ENCODE results near the gene MYO3B. TPM values are rescaled to one million over a fixed set of nuclear protein-coding genes. Genes with fewer than 3 reads are reported as not detected.

Gene MYO3B
- total RNA-seq, 2 donors from 2014 or later, result 5.2 to 10.9 TPM

DNA sequence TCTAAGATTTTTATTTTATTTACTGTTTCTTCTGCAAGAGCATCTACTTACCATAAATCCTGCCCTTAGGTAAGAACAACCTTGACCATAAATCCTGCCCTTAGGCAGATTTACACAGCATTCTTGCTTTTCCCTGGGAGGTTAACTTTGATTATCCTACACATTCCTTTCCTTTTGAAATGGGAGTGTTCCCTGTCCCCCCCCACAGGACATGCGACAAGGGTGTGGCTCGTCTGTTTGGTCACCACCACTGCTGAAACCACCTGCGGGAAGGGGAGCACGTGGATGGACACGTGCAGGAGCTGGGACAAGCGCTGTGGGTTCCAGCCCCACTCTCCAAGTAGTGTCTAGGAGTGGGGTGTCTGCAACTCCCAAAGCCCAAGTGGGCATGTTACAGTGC is 297.9 kb downstream of the MYO3B start:
- TF ChIP-seq, protein P1, sequence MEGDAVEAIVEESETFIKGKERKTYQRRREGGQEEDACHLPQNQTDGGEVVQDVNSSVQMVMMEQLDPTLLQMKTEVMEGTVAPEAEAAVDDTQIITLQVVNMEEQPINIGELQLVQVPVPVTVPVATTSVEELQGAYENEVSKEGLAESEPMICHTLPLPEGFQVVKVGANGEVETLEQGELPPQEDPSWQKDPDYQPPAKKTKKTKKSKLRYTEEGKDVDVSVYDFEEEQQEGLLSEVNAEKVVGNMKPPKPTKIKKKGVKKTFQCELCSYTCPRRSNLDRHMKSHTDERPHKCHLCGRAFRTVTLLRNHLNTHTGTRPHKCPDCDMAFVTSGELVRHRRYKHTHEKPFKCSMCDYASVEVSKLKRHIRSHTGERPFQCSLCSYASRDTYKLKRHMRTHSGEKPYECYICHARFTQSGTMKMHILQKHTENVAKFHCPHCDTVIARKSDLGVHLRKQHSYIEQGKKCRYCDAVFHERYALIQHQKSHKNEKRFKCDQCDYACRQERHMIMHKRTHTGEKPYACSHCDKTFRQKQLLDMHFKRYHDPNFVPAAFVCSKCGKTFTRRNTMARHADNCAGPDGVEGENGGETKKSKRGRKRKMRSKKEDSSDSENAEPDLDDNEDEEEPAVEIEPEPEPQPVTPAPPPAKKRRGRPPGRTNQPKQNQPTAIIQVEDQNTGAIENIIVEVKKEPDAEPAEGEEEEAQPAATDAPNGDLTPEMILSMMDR (conservative IDR thresholded peaks at IDR 0.05), result no peak
- 91 to 93% methylated on average over 4 to 6 of the region's 6 CpGs for WGBS, 2 experiments (ENCODE audit: insufficient coverage in 1 of 2, insufficient read length in 1 of 2)
- DNase-seq, result no peak
- H3K27ac Mint-ChIP-seq, result no peak overlapping the region
- no peaks in the 10 kb centered on the region for H3K27me3 Mint-ChIP-seq (ENCODE audit: insufficient read depth)
- H3K27me3 ChIP-seq (ENCODE audit: control insufficient read depth, insufficient read depth, low read length, poor library complexity, severe bottlenecking), result no peaks in the 10 kb centered on the region
- no peaks in the 10 kb centered on the region for H3K36me3 ChIP-seq (ENCODE audit: control insufficient read depth, insufficient read depth, low read length)
- H3K27ac ChIP-seq (ENCODE audit: low read depth, low read length), result no peak overlapping the region
- no peak overlapping the region for H3K4me3 ChIP-seq (ENCODE audit: low read length)
- no peaks in the 10 kb centered on the region for H3K4me1 ChIP-seq (ENCODE audit: control insufficient read depth, insufficient read depth, low read length)
- H3K4me1 Mint-ChIP-seq, result peaks cover 5% of the 10 kb centered on the region
- no peaks in the 10 kb centered on the region for H3K36me3 Mint-ChIP-seq (ENCODE audit: low read depth)
- H3K9me3 ChIP-seq (ENCODE audit: control insufficient read depth, low read length), result no peaks in the 10 kb centered on the region
- H3K9ac ChIP-seq (ENCODE audit: extremely low read depth, low read length, poor library complexity, severe bottlenecking), result no peak overlapping the region
- no peak overlapping the region for H3K4me3 Mint-ChIP-seq
- H3K9me3 Mint-ChIP-seq, result no peaks in the 10 kb centered on the region

DNA sequence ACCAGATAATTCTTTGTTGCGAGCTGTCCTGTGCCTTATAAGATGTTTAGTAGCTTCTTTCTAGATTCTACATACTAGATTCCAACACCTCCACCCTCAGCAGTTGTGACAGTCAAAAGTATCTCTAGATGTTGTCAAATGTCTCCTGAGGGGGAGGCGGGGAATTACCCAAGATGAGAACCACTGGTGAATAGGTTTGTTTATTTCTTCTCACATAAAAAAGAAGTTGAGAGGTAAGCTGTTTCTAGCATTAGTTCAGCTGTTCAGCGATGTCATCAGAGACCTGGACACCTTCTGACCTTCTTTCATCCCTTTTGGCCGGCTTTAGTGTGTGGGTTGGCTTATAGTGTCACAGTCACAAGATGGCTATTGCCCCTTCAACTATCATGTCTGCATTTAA is 299.7 kb downstream of the MYO3B start:
- no peak overlapping the region for H3K4me3 Mint-ChIP-seq
- WGBS, 2 experiments (ENCODE audit: insufficient coverage in 1 of 2, insufficient read length in 1 of 2), result 92 to 93% methylated on average over 3 to 4 of the region's 4 CpGs
- Histone ChIP-seq H3K27ac (ENCODE audit: low read depth, low read length) (no peak overlapping the region), H3K27me3 (ENCODE audit: control insufficient read depth, insufficient read depth, low read length, poor library complexity, severe bottlenecking) (no peaks in the 10 kb centered on the region), H3K36me3 (ENCODE audit: control insufficient read depth, insufficient read depth, low read length) (no peaks in the 10 kb centered on the region), H3K4me3 (ENCODE audit: low read length) (no peak overlapping the region), H3K4me1 (ENCODE audit: control insufficient read depth, insufficient read depth, low read length) (no peaks in the 10 kb centered on the region), H3K9me3 (ENCODE audit: control insufficient read depth, low read length) (no peaks in the 10 kb centered on the region), H3K9ac (ENCODE audit: extremely low read depth, low read length, poor library complexity, severe bottlenecking) (no peak overlapping the region)
- no peak overlapping the region for H3K27ac Mint-ChIP-seq
- no peaks in the 10 kb centered on the region for H3K9me3 Mint-ChIP-seq
- TF ChIP-seq, protein P1 (conservative IDR thresholded peaks at IDR 0.05), result no peak
- peaks cover 3% of the 10 kb centered on the region for H3K36me3 Mint-ChIP-seq (ENCODE audit: low read depth)
- no peaks in the 10 kb centered on the region for H3K4me1 Mint-ChIP-seq
- DNase-seq, result no peak
- no peaks in the 10 kb centered on the region for H3K27me3 Mint-ChIP-seq (ENCODE audit: insufficient read depth)

DNA sequence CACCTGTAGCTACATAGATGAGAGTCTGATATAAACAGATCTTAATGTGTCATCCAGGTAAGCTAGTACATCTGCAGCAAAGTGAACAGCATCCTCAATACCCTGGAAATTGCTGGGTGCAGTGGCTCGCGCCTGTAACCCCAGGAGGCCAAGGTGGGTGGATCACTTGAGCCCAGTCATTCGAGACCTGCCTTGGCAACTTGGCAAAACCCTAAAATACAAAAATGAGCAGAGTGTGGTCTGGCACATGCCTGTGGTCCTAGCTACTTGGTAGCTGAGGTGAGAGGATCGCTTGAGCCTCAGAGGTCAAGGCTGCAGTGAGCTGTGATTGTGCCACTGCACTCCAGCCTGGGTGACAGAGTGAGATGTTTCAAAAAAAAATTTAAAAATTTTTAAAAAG is 303.3 kb downstream of the MYO3B start:
- TF ChIP-seq, protein P1 (conservative IDR thresholded peaks at IDR 0.05), result no peak
- Histone ChIP-seq H3K9ac (ENCODE audit: extremely low read depth, low read length, poor library complexity, severe bottlenecking) (no peak overlapping the region), H3K27ac (ENCODE audit: low read depth, low read length) (no peak overlapping the region), H3K27me3 (ENCODE audit: control insufficient read depth, insufficient read depth, low read length, poor library complexity, severe bottlenecking) (no peaks in the 10 kb centered on the region), H3K9me3 (ENCODE audit: control insufficient read depth, low read length) (no peaks in the 10 kb centered on the region), H3K4me3 (ENCODE audit: low read length) (no peak overlapping the region), H3K4me1 (ENCODE audit: control insufficient read depth, insufficient read depth, low read length) (no peaks in the 10 kb centered on the region), H3K36me3 (ENCODE audit: control insufficient read depth, insufficient read depth, low read length) (no peaks in the 10 kb centered on the region)
- H3K27ac Mint-ChIP-seq, result no peak overlapping the region
- H3K4me3 Mint-ChIP-seq, result no peak overlapping the region
- DNase-seq, result no peak
- H3K4me1 Mint-ChIP-seq, result no peaks in the 10 kb centered on the region
- 93% methylated on average over 4 of the region's 4 CpGs for WGBS, 2 experiments (ENCODE audit: insufficient coverage in 1 of 2, insufficient read length in 1 of 2)
- peaks cover 3% of the 10 kb centered on the region for H3K36me3 Mint-ChIP-seq (ENCODE audit: low read depth)
- H3K27me3 Mint-ChIP-seq (ENCODE audit: insufficient read depth), result no peaks in the 10 kb centered on the region
- H3K9me3 Mint-ChIP-seq, result no peaks in the 10 kb centered on the region
